Karpas-422 (cell line): ENCODE measurements around the gene PSMA8. TPM values are rescaled to one million over a fixed set of nuclear protein-coding genes. Genes with fewer than 3 reads are reported as not detected.
A peak's percentile ranks its signal among the peaks of the same experiment; 100 is the strongest.

Experiments
- DNase-seq: peaks from one replicate; pipeline ENCODE4 v3.0.0-alpha.2; 2015
- H2AFZ ChIP-seq: fragments of 200-600 bp; sonication (generic); 2 replicates; pipeline ENCODE4 v1.6.1; 2014; ENCODE audit warnings: antibody characterized with exemption, low read length, mixed read lengths
- H3K27ac ChIP-seq: fragments of 200-600 bp; sonication (generic); 2 replicates; pipeline ENCODE4 v1.5.1; 2014; ENCODE audit warnings: mild to moderate bottlenecking, low read length, moderate library complexity
- H3K27me3 ChIP-seq: fragments of 200-600 bp; sonication (generic); 2 replicates; pipeline ENCODE4 v1.6.1; 2014; ENCODE audit warnings: low read length, mixed read lengths
- H3K36me3 ChIP-seq: fragments of 200-600 bp; sonication (generic); 2 replicates; pipeline ENCODE4 v1.6.1; 2014; ENCODE audit warnings: low read length, mixed read lengths; ENCODE audit not compliant: insufficient read depth
- H3K4me1 ChIP-seq: fragments of 200-600 bp; sonication (generic); 2 replicates; pipeline ENCODE4 v1.6.1; 2014; ENCODE audit warnings: mild to moderate bottlenecking, low read length, mixed read lengths
- H3K4me2 ChIP-seq: fragments of 200-600 bp; sonication (generic); 2 replicates; pipeline ENCODE4 v1.6.1; 2014; ENCODE audit warnings: low read length, low read depth, mild to moderate bottlenecking; ENCODE audit not compliant: poor library complexity, severe bottlenecking
- H3K4me3 ChIP-seq: fragments of 200-600 bp; sonication (generic); 2 replicates; pipeline ENCODE4 v1.5.1; 2014; ENCODE audit warnings: mild to moderate bottlenecking, antibody characterized with exemption, low read length, mixed read lengths
- H3K79me2 ChIP-seq: fragments of 200-600 bp; sonication (generic); 2 replicates; pipeline ENCODE4 v1.6.1; 2014; ENCODE audit warnings: mild to moderate bottlenecking, low read length, mixed read lengths
- H3K9ac ChIP-seq: fragments of 200-600 bp; sonication (generic); 2 replicates; pipeline ENCODE4 v1.6.0; 2014; ENCODE audit warnings: low read length
- H3K9me2 ChIP-seq: fragments of 200-600 bp; sonication (generic), shearing (Covaris generic); replicated peaks from 2 replicates; pipeline ENCODE4 v1.6.0; 2014; ENCODE audit warnings: mild to moderate bottlenecking, low read length, moderate library complexity; ENCODE audit not compliant: insufficient read depth
- H3K9me3 ChIP-seq: fragments of 300-700, 200-600 bp; sonication (generic); 2 replicates; pipeline ENCODE4 v1.6.1; 2014; ENCODE audit warnings: low read length, mixed read lengths
- H4K20me1 ChIP-seq: fragments of 200-600 bp; sonication (generic); 2 replicates; pipeline ENCODE4 v1.6.1; 2014; ENCODE audit warnings: mild to moderate bottlenecking, antibody characterized with exemption, low read length, low read depth; ENCODE audit not compliant: insufficient read depth
- total RNA-seq: library from RNA; depleted of rRNA; stranded (reverse); fragments of >200 nt; shearing (Covaris generic); gene quantifications from 2 replicates; pipeline ENCODE4 v1.2.3, GENCODE V29; 2014; ENCODE audit warnings: low replicate concordance; rRNA removed

Gene PSMA8
- not detected in 2 replicates for total RNA-seq

GRCh38 chr18:26133652-26134051, at the start of gene PSMA8:
PSMA8 (plus strand) TSS chr18:26133869; CDS start chr18:26133966, 97 bp downstream.
- Histone ChIP-seq H3K27ac (no peak within 1 kb of the TSS), H3K9me3 (no peaks in the 10 kb centered on the region), H3K27me3 (no peaks in the 10 kb centered on the region), H2AFZ (no peak within 1 kb of the TSS), H3K4me2 (no peak within 1 kb of the TSS), H3K9me2 (no peaks in the 10 kb centered on the region), H4K20me1 (no peaks in the 10 kb centered on the region), H3K4me1 (peaks cover 7% of the 10 kb centered on the region), H3K4me3 (no peak within 1 kb of the TSS), H3K36me3 (no peaks in the 10 kb centered on the region), H3K79me2 (no peaks in the 10 kb centered on the region), H3K9ac (no peak within 1 kb of the TSS)
- DNase-seq, result no peak

GRCh38 chr18:26085056-26085455, 48.6 kb upstream of the PSMA8 start:
- DNase-seq, result no peak
- Histone ChIP-seq H3K27me3 (no peaks in the 10 kb centered on the region), H3K4me1 (peaks cover 41% of the 10 kb centered on the region), H2AFZ (no peak overlapping the region), H3K9me2 (no peaks in the 10 kb centered on the region), H3K79me2 (peaks cover 97% of the 10 kb centered on the region), H3K4me3 (no peak overlapping the region), H3K4me2 (no peak overlapping the region), H4K20me1 (peaks cover 10% of the 10 kb centered on the region; the same call in 1 of the 2 replicates), H3K27ac (no peak overlapping the region), H3K36me3 (peaks cover 71% of the 10 kb centered on the region), H3K9ac (no peak overlapping the region), H3K9me3 (no peaks in the 10 kb centered on the region)

GRCh38 chr18:26086959-26087358, 46.7 kb upstream of the PSMA8 start:
- H3K79me2 ChIP-seq, result peaks cover 84% of the 10 kb centered on the region
- no peak overlapping the region for H3K27ac ChIP-seq

GRCh38 chr18:26088487-26088886, 45.2 kb upstream of the PSMA8 start:
- no peak overlapping the region for H2AFZ ChIP-seq
- peaks cover 41% of the 10 kb centered on the region for H3K36me3 ChIP-seq
- H3K27ac ChIP-seq, result peak overlapping the region; percentile 86
- H3K9me3 ChIP-seq, result no peaks in the 10 kb centered on the region
- peak overlapping the region; percentile 72 for H3K4me3 ChIP-seq
- no peak for DNase-seq
- H4K20me1 ChIP-seq, result peaks cover 10% of the 10 kb centered on the region; the same call in 1 of the 2 replicates
- H3K27me3 ChIP-seq, result no peaks in the 10 kb centered on the region
- peak overlapping the region; percentile 99 for H3K9ac ChIP-seq
- H3K4me1 ChIP-seq, result peaks cover 47% of the 10 kb centered on the region
- peaks cover 69% of the 10 kb centered on the region for H3K79me2 ChIP-seq
- no peaks in the 10 kb centered on the region for H3K9me2 ChIP-seq
- peak overlapping the region; percentile 82 for H3K4me2 ChIP-seq

More at GRCh38 chr18:26086959-26087358, 46.7 kb upstream of the PSMA8 start:
- Histone ChIP-seq H3K27me3 (no peaks in the 10 kb centered on the region), H3K4me1 (peaks cover 47% of the 10 kb centered on the region), H3K9ac (no peak overlapping the region), H3K36me3 (peaks cover 56% of the 10 kb centered on the region), H3K4me3 (no peak overlapping the region), H4K20me1 (peaks cover 10% of the 10 kb centered on the region; the same call in 1 of the 2 replicates), H3K4me2 (peak overlapping the region; percentile 82), H3K9me3 (no peaks in the 10 kb centered on the region), H3K9me2 (no peaks in the 10 kb centered on the region), H2AFZ (no peak overlapping the region)
- no peak for DNase-seq

- H3K27me3 ChIP-seq, result no peaks in the 10 kb centered on the region
- H3K4me2 ChIP-seq, result peak overlapping the region; percentile 82
- no peaks in the 10 kb centered on the region for H3K9me2 ChIP-seq
- H3K9ac ChIP-seq, result peak overlapping the region; percentile 99
- H3K27ac ChIP-seq, result peak overlapping the region; percentile 86
- H3K79me2 ChIP-seq, result peaks cover 59% of the 10 kb centered on the region
- H3K4me1 ChIP-seq, result peaks cover 43% of the 10 kb centered on the region
- no peaks in the 10 kb centered on the region for H3K9me3 ChIP-seq
- peaks cover 31% of the 10 kb centered on the region for H3K36me3 ChIP-seq
- H2AFZ ChIP-seq, result no peak overlapping the region
- H3K4me3 ChIP-seq, result peak overlapping the region; percentile 72
- peaks cover 10% of the 10 kb centered on the region; the same call in 1 of the 2 replicates for H4K20me1 ChIP-seq
- DNase-seq, result peak; percentile 73
Measured at GRCh38 chr18:26089293-26090129, 44.2 kb upstream of the PSMA8 start.

GRCh38 chr18:26090130-26091046, 43.3 kb upstream of the PSMA8 start, which contains the start of gene SS18:
SS18 (minus strand) TSS chr18:26090613; CDS start chr18:26090569, 44 bp downstream.
- Histone ChIP-seq H3K9me2 (no peaks in the 10 kb centered on the region), H3K9me3 (no peaks in the 10 kb centered on the region), H3K4me3 (peak within 1 kb of the TSS; percentile 72), H3K79me2 (peaks cover 50% of the 10 kb centered on the region), H3K27ac (peak within 1 kb of the TSS; percentile 86), H3K4me1 (peaks cover 34% of the 10 kb centered on the region), H3K36me3 (peaks cover 22% of the 10 kb centered on the region), H3K27me3 (no peaks in the 10 kb centered on the region), H3K4me2 (peak within 1 kb of the TSS; percentile 82), H4K20me1 (peaks cover 10% of the 10 kb centered on the region; the same call in 1 of the 2 replicates), H2AFZ (peak within 1 kb of the TSS; percentile 98), H3K9ac (peak within 1 kb of the TSS; percentile 99)
- peak; percentile 98 for DNase-seq

- Histone ChIP-seq H3K4me1 (peaks cover 32% of the 10 kb centered on the region), H2AFZ (peak overlapping the region; percentile 98), H3K27ac (peak overlapping the region; percentile 86), H3K79me2 (peaks cover 42% of the 10 kb centered on the region), H3K9ac (peak overlapping the region; percentile 99), H3K36me3 (peaks cover 16% of the 10 kb centered on the region), H4K20me1 (peaks cover 10% of the 10 kb centered on the region; the same call in 1 of the 2 replicates), H3K9me3 (no peaks in the 10 kb centered on the region), H3K9me2 (no peaks in the 10 kb centered on the region), H3K27me3 (no peaks in the 10 kb centered on the region), H3K4me2 (peak overlapping the region; percentile 82), H3K4me3 (peak overlapping the region; percentile 72)
- DNase-seq, result no peak
Measured at GRCh38 chr18:26091047-26091630, 42.5 kb upstream of the PSMA8 start.
